Measurements from ENCODE around the gene KCNMB4.

- TF ChIP-seq, protein P1, sequence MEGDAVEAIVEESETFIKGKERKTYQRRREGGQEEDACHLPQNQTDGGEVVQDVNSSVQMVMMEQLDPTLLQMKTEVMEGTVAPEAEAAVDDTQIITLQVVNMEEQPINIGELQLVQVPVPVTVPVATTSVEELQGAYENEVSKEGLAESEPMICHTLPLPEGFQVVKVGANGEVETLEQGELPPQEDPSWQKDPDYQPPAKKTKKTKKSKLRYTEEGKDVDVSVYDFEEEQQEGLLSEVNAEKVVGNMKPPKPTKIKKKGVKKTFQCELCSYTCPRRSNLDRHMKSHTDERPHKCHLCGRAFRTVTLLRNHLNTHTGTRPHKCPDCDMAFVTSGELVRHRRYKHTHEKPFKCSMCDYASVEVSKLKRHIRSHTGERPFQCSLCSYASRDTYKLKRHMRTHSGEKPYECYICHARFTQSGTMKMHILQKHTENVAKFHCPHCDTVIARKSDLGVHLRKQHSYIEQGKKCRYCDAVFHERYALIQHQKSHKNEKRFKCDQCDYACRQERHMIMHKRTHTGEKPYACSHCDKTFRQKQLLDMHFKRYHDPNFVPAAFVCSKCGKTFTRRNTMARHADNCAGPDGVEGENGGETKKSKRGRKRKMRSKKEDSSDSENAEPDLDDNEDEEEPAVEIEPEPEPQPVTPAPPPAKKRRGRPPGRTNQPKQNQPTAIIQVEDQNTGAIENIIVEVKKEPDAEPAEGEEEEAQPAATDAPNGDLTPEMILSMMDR (optimal IDR thresholded peaks at IDR 0.05 in 1 of 3, IDR thresholded peaks at IDR 0.05 in 1 of 3, conservative IDR thresholded peaks at IDR 0.05 in 1 of 3; ENCODE audit: extremely low read depth in 1 of 3, insufficient read depth in 2 of 3, low read length in 3 of 3): no peak
- TF ChIP-seq EZH2 (IDR thresholded peaks at IDR 0.05; ENCODE audit: low read length): no peak
Observed at GRCh38 chr12:70321191-70321590, 44.9 kb upstream of the KCNMB4 start.

Data from keratinocyte (primary cell).